Measurements from ENCODE around the gene HOXB2. TPM values are rescaled to one million over a fixed set of nuclear protein-coding genes. Genes with fewer than 3 reads are reported as not detected.

HOXB2 gene
- total and polyA plus RNA-seq, 9 of the 15 experiments (the other 6 are each of a cell fraction or from before 2014, with no cell fraction given): 2.1 to 97.7 (median 21.2) TPM

- TF ChIP-seq ZNF318 (IDR thresholded peaks at IDR 0.05; ENCODE audit: borderline replicate concordance in 1 of 2, low read depth in 1 of 2): peak in 1 of 2 experiments; percentile 51; a peak in 1 of 4 replicates
- TF ChIP-seq SMARCE1 (IDR thresholded peaks at IDR 0.05): peak; percentile 69
- no peak for TF ChIP-seq CTBP1 (IDR thresholded peaks at IDR 0.05; ENCODE audit: borderline replicate concordance)
- TF ChIP-seq, protein P1, sequence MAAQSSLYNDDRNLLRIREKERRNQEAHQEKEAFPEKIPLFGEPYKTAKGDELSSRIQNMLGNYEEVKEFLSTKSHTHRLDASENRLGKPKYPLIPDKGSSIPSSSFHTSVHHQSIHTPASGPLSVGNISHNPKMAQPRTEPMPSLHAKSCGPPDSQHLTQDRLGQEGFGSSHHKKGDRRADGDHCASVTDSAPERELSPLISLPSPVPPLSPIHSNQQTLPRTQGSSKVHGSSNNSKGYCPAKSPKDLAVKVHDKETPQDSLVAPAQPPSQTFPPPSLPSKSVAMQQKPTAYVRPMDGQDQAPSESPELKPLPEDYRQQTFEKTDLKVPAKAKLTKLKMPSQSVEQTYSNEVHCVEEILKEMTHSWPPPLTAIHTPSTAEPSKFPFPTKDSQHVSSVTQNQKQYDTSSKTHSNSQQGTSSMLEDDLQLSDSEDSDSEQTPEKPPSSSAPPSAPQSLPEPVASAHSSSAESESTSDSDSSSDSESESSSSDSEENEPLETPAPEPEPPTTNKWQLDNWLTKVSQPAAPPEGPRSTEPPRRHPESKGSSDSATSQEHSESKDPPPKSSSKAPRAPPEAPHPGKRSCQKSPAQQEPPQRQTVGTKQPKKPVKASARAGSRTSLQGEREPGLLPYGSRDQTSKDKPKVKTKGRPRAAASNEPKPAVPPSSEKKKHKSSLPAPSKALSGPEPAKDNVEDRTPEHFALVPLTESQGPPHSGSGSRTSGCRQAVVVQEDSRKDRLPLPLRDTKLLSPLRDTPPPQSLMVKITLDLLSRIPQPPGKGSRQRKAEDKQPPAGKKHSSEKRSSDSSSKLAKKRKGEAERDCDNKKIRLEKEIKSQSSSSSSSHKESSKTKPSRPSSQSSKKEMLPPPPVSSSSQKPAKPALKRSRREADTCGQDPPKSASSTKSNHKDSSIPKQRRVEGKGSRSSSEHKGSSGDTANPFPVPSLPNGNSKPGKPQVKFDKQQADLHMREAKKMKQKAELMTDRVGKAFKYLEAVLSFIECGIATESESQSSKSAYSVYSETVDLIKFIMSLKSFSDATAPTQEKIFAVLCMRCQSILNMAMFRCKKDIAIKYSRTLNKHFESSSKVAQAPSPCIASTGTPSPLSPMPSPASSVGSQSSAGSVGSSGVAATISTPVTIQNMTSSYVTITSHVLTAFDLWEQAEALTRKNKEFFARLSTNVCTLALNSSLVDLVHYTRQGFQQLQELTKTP (IDR thresholded peaks at IDR 0.05; ENCODE audit: low read depth in 1 of 2, partially characterized antibody in 2 of 2): peak; percentile 57 to 75
- TF ChIP-seq NR1H2 (CRISPR knock-in tag; IDR thresholded peaks at IDR 0.05): no peak
- TF ChIP-seq HDAC2 (IDR thresholded peaks at IDR 0.05): peak; percentile 30; the same call in 1 of the 2 replicates
- TF ChIP-seq SMAD1 (IDR thresholded peaks at IDR 0.05; ENCODE audit: low read depth, low read length, partially characterized antibody): peak; percentile 72
- peak; percentile 64; the same call in 1 of the 2 replicates for TF ChIP-seq STAT5A (IDR thresholded peaks at IDR 0.05; ENCODE audit: borderline replicate concordance, low read length)
- peak; percentile 60 for TF ChIP-seq ZNF644 (tag; IDR thresholded peaks at IDR 0.05; ENCODE audit: low read depth)
- TF ChIP-seq RBBP5 (IDR thresholded peaks at IDR 0.05; ENCODE audit: borderline replicate concordance, insufficient read depth, low read length, poor library complexity, severe bottlenecking): peak; percentile 40
- TF ChIP-seq PYGO2 (tag; IDR thresholded peaks at IDR 0.05): peak; percentile 71; the same call in 1 of the 2 replicates
- TF ChIP-seq FOXP1 (CRISPR knock-in tag; IDR thresholded peaks at IDR 0.05): no peak
- TF ChIP-seq TAL1 (IDR thresholded peaks at IDR 0.05): peak; percentile 6; the same call in 1 of the 2 replicates
Measured at GRCh38 chr17:48555258-48556228, 10.6 kb upstream of the HOXB2 start (continued).
